ENCODE data around the gene NOS1AP.
"Not testable (repeated sequence)": the region's sequence is repeated elsewhere in the genome, so short reads cannot be mapped to it uniquely, and the experiment has no call there.

NOS1AP gene

GRCh38 chr1:162389021-162389818 lies 319.7 kb downstream of the NOS1AP start:
- no peak for FAIRE-seq

- no peak for FAIRE-seq
Measured at GRCh38 chr1:162389971-162390370, 320.5 kb downstream of the NOS1AP start.

GRCh38 chr1:162390396-162391185 lies 321.1 kb downstream of the NOS1AP start:
- no peak for FAIRE-seq

GRCh38 chr1:162391790-162392563 lies 322.5 kb downstream of the NOS1AP start:
- FAIRE-seq: peak; percentile 71

GRCh38 chr1:162396201-162396906 lies 326.9 kb downstream of the NOS1AP start:
- no peak for FAIRE-seq

GRCh38 chr1:162397039-162397448 lies 327.6 kb downstream of the NOS1AP start:
- no peak for FAIRE-seq

- no peak for FAIRE-seq
Measured at GRCh38 chr1:162397943-162398560, 328.6 kb downstream of the NOS1AP start.

GRCh38 chr1:162398999-162399580 lies 329.6 kb downstream of the NOS1AP start:
- no peak for FAIRE-seq

- FAIRE-seq: no peak
Measured at GRCh38 chr1:162400790-162401355, 331.4 kb downstream of the NOS1AP start.

- FAIRE-seq: no peak
Measured at GRCh38 chr1:162404550-162405160, 335.2 kb downstream of the NOS1AP start.

- no peak for FAIRE-seq
Measured at GRCh38 chr1:162405800-162406199, 336.3 kb downstream of the NOS1AP start.

GRCh38 chr1:162406811-162407210 lies 337.3 kb downstream of the NOS1AP start:
- no peak for FAIRE-seq

- FAIRE-seq: no peak
Measured at GRCh38 chr1:162407539-162407938, 338.0 kb downstream of the NOS1AP start.

GRCh38 chr1:162412002-162412401 lies 342.5 kb downstream of the NOS1AP start, which contains the start of gene SH2D1B:
TSS of gene SH2D1B (minus strand) at chr1:162412136. CDS start at chr1:162412016, 120 bp downstream.
- FAIRE-seq: no peak

- FAIRE-seq: no peak
Measured at GRCh38 chr1:162416215-162416614, 346.7 kb downstream of the NOS1AP start.

- FAIRE-seq: no peak
Measured at GRCh38 chr1:162416909-162417308, 347.4 kb downstream of the NOS1AP start.

- FAIRE-seq: no peak
Measured at GRCh38 chr1:162417650-162418049, 348.2 kb downstream of the NOS1AP start.

GRCh38 chr1:162418584-162418983 lies 349.1 kb downstream of the NOS1AP start:
- not testable (repeated sequence) for FAIRE-seq

- FAIRE-seq: not testable (repeated sequence)
Measured at GRCh38 chr1:162419450-162419931, 350.0 kb downstream of the NOS1AP start.
